Frontal cortex (tissue), 4 donors: ENCODE measurements around the gene IL13RA1. TPM values are rescaled to one million over a fixed set of nuclear protein-coding genes. Genes with fewer than 3 reads are reported as not detected.
"Not testable (repeated sequence)": the region's sequence is repeated elsewhere in the genome, so short reads cannot be mapped to it uniquely, and the experiment has no call there.

ENCODE experiments used
- DNase-seq, 2 donors: peaks; one replicate each; pipeline ENCODE4 v3.0.0; 2012; ENCODE audit warnings: low spot score in 2 of 2
- FAIRE-seq: peaks from 2 replicates; lab custom pipeline; 2012; peaks lifted over from hg19 to GRCh38; lab: Jason Lieb, UNC
- total RNA-seq: library from RNA; depleted of rRNA; stranded (reverse); fragments of >200 nt; gene quantifications from one replicate; pipeline ENCODE4 v1.2.3, GENCODE V29; 2014
- donor health status: control.
- donor health status: control.
- donor health status: control.

The IL13RA1 gene
- total RNA-seq, 1 donor from 2014 or later, result 2.9 TPM

DNA sequence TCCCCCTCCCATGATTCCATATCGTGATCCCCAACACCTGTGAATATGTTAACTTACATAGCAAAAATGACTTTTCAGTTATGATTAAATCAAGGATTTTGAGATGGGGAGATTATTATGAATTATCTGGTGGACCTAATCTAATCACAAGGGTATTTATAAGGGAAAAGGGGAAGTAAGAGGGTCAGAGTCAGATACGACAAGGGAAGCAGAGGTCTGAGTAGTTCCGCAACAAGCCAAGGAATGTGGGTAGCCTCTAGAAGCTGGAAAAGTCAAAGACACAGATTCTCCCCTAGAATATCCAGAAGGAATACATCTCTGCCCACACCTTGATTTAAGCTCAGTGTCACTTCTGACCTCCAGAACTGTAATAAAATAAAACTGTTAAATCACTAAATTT, 1.0 kb upstream of the IL13RA1 start:
- FAIRE-seq (no peak), DNase-seq (no peak)

DNA sequence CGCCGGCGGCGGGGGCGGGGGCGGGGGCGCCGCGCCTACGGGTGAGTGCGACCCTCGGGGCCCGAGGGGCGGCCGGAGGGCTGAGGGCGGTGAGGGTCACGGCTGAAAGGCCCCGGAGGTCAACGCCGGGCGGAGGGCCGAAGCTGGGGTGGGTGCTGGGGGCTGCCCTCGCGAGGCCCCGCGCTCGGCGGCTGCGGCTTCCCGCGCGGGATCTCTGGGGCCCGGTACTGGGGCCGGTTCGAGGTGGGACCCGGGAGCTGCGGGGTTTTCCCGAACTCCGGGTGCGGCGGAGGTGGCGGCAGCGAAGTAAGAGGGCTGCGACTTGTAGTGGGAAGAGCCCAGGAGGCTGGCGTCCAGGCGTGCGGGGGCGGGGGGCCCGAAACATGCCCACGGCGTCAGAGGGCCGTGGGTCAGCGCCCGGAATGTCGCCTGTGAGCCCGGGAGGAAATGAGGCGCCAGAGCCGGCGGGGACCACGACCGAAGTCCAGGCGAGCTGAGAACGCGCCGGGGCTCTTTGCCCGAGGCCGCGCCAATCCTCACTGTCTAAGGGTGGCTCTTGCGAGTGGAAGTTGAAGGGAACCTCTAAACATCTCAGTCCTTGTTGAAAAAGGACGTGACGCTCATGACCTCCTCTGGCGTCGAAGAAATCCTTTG, 407 bp downstream of the IL13RA1 start:
- DNase-seq, result peak in 1 of 2 donors; percentile 11
- no peak for FAIRE-seq

DNA sequence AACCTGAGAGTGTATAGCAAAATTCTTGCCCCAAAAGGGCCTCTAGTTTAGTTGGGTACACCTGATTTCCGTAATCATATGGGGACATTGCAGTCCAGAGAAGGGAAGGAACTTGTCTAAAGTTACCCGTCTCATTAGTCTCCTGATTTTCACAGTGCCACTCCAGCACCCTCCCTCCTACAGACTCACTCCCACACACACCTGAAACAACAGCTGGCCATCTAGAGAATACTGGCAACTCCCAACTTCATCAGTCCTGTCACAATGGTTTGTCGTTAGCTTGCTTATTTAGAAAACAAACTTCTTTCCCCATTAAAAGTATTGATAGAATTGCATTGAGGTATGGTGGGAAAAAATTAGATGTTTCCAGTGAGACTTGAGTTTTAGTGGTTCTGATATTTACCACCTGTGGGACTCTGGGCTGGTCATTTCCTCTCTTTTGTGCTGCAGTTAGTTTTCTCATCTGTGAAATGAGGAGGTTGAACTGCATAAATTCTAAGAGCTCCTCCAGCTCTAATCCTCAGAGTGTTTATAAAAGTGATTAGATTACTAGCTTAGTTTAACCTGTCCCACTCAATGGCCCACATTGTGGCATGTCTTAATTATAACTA, 1.7 kb downstream of the IL13RA1 start:
- no peak for DNase-seq
- FAIRE-seq, result no peak

DNA sequence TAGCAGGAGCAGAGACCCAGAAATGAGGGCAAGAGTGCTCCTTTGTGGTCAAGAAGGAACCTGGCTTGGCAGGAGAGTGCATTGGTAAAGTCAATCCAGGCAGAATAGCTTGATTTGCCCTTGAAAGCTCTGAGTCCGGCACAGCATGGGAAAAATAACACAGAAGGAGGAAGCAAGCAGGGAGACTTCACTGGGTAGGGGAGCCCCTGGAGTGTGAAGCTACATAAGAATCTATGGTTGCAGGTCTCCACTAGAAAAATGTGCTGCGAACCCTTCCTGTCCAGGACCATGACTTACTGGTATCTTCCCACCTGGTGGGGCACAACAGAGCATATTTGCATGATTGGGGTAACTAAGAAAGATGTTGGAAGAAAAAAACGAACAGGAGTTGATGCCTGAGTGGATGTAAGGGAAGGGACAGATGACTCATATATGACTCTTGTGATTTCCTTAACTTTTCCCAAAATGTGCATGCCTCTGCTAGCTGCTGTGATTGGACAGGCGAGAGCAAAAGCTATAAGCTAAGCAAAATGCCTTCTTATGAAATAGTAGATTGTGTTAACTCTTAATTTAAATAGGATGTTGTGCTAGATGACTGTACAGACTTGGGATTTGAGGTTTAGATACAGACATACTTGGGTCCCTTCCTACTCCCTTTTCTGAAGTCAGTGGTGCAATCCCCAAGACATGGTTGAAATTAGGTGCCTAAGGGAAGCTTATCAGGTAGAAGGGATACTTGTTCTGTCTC, 3.3 kb downstream of the IL13RA1 start:
- DNase-seq, result no peak
- no peak for FAIRE-seq

DNA sequence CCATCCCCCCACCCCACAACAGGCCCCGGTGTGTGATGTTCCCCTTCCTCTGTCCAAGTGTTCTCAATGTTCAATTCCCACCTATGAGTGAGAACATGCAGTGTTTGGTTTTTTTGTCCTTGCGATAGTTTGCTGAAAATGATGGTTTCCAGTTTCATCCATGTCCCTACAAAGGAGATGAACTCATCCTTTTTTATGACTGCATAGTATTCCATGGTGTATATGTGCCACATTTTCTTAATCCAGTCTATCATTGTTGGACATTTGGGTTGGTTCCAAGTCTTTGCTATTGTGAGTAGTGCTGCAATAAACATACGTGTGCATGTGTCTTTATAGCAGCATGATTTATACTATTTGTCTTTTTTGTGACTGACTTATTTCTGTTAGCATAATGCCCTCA, 5.1 kb downstream of the IL13RA1 start:
- FAIRE-seq, DNase-seq: not testable (repeated sequence)

DNA sequence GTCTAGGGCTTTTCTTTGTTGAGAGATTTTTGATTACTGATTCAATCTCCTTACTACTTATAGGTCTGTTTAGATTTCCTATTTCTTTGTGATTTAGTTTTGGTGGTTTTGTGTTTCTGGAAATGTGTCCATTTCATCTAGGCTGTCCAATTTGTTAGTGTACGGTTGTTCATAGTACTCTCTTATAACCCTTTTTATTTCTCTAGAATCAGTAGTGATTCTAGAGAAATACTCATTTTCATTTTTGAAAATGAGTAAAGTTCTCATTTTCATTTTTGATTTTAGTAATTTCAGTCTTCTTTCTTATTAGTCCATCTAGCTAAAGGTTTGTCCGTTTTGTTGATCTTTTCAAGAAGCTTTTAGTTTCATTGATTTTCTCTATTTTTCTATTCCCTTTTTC, 7.5 kb downstream of the IL13RA1 start:
- DNase-seq, result no peak
- FAIRE-seq, result no peak

DNA sequence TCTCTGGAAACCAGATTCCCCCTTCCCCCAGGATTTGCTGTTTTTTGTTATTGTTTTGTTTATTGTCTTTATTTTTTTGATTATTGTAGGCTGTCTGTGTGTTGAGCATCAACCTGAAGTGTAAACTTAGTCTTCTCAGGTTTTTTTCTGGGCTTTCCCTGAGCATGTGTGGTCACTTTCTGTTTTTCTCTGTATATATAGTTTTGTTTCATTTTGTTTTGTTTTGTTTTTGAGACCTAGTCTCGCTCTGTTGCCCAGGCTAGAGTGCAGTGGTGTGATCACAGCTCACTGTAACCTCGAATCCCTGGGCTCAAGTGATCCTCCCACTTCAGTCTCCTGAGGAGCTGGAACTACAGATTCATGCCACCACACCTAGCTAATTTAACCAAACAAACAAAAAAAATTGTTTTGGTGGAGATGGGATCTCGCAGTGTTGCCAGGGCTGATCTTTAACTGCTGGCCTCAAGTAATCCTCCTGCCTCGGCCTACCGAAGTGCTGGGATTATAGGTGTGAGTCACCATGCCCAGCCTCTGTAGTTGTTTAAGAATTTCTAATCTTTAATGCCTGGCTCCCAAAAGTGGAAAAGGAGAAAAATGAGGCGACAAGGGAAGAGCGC, 9.1 kb downstream of the IL13RA1 start:
- DNase-seq (no peak), FAIRE-seq (no peak)

DNA sequence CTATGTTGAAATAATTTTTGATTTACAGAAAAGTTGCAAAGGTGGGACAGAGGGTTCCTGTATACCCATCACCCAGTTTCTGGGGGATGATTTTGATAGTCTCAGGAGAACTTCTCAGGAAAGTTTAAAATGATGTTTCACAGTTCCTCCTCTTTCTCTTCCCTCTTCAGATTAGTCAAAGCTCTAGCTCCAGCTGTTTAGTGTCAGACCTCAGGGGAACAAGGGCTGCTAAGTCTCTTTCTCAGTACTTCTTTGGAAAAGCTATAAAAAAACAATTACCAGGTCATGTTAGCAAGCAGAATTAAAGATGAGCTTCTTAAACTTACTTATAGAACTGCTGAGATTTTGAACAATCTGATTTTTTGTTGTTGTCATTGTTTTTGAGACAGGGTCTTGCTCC, 12.2 kb downstream of the IL13RA1 start:
- DNase-seq, result no peak
- FAIRE-seq, result no peak

DNA sequence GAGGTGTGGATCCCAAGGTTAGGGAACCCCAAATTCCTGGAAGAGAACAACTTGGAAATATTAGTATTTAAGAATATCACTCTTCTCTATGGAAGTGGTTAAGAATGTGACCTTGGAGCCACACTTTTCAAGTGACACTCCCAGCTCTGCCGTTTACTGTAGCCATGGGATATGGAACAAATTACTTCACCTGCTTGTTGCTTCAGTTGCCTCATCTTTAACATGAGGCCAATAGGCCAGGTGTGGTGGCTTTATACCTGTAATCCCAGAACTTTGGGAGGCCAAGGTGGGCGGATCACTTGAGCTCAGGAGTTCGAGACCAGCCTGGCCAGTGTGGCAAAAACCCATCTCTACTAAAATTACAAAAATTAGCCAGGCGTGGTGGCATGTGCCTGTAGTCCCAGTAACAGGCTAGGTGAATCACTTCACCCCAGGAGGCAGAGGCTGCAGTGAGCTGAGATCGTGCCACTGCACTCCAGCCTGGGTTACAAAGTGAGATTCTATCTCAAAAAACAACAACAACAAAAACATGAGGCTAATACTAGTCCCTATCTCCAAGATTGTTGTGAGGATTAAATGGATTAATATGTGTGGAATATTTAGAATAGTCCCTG, 13.0 kb downstream of the IL13RA1 start:
- DNase-seq, result no peak
- FAIRE-seq, result no peak

DNA sequence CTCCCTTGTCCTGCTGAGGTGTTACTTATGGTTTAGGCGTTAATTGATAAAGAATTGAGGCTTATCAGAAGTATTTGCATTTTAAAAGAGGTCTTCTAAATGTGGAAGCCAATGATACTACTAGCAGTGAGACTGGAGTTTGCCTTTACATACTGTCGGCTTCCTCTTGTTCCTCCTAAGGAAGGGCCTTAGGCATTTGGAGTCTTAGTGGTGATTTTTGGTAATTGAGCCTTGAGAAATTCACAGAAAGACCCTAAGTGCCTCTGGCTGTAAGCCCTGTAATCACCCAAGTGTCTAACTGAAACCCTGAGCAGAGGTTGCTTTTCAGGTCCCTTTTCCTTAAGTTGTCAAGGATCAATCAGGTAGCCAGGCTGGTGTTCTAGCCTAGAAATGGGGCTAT, 14.8 kb downstream of the IL13RA1 start:
- FAIRE-seq (no peak), DNase-seq (no peak)

DNA sequence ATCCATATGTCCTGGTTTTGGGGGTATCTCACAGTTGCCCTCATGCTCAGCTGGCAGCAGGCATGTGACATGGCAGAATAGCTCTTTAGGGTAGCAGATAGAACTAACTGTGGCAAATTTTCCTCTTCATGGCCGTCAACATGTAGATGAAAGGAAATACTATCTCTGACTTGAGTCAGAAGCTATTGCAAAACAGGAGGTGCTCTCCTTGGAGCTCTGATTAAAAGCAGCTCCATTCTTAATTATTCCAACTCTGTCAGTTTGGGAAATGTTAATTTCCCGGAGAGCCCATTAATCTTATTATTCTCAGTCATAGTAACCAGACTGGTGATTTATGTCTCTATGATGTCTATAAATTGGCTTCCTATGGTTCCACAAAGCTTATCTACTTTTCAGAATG, 18.2 kb downstream of the IL13RA1 start:
- DNase-seq, result no peak
- FAIRE-seq, result no peak

DNA sequence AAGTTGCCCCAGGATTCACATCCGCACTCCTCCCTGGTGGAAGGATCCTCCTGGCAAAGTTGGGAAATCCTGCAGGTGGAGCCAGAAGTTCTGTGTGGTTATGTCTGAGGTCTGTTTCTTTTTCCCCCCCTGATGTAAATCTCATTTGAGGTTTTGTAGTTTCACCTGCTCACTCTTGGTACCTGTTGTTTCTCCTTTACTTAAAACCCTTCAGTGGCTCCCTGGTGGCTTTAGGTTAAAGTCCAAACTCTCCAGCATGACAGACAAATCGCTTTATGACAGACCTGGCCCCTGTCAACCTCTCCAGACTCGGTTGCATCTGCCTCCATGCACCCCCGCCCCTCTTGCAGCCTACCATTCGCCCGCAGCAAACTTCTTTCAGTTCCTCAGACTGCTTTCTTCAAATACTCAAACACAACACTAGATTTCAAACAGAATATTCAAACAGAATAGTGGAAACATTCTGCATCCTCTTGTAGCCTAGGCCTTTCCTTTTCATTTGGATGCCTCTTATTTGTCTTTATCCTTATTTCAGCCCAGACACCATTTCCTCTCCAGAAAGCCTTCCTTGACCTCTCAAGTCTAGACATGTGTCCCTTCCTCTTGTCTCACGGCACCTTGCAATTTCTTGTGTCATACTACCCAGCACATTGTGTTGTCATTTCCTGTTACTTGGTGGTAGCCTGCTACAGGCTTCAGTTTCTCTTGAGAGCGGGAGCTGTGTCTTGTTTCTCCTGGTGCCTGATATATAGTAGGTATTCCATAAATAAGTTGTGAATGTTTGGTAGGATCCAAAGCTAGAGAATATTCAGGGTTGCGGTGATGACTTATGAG, 24.8 kb downstream of the IL13RA1 start:
- FAIRE-seq, result no peak
- DNase-seq, result no peak

DNA sequence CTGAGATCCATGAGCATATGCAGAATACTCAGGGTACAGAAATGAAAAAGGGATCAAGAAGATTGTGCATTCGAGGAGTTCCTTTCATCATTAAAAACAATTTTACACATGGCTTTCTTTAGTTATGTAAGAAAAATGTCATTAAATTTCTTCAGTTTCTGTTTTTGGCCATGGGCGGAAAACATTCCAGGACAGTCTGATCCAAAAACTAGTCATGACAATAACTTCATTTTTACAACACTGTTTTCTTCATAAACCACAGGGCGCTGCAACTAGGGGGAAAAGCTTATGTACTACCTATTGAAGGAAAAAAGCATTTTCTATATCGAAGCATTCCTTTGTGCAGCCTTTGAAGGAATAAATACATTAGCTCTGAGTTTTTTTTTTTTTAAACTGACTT, 28.2 kb downstream of the IL13RA1 start:
- DNase-seq, result no peak
- FAIRE-seq, result no peak

DNA sequence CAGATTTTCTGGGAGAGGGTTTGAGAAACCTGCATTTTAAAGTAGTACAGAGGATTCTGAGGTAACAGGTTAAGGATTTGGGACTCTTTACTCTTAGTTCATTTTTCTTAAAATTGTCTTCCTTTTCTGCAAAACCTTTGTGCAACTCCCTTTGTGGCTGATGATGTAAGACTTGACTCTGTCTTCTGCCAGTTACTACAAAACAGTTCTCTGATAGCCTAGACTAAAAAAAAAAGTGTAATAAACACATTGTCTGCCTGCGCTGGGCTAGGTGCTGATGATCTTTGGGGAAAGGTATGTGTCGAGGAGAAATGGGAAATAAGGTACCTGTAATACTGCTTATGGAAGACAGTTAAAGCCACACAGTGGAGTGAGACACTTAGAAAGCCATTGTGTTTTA, 28.7 kb downstream of the IL13RA1 start:
- DNase-seq (no peak), FAIRE-seq (no peak)

DNA sequence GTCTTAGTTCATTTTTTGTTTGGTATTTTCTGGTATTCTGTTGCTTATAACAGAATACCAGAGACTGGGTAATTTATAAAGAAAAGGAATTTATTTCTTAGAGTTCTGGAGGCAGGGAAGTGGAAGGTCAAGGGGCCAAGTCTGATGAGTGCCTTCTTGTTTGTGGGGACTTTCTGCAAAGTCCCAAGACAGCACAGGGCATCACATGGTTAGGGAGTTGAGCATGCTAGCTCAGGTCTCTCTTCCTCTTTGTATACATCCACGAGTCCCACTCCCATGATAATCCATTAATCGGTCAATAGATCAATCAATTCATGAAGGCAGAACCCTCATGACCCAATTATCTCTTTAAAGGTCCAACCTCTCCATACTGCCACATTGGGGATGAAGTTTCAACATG, 31.1 kb downstream of the IL13RA1 start:
- DNase-seq, result no peak
- FAIRE-seq, result no peak

DNA sequence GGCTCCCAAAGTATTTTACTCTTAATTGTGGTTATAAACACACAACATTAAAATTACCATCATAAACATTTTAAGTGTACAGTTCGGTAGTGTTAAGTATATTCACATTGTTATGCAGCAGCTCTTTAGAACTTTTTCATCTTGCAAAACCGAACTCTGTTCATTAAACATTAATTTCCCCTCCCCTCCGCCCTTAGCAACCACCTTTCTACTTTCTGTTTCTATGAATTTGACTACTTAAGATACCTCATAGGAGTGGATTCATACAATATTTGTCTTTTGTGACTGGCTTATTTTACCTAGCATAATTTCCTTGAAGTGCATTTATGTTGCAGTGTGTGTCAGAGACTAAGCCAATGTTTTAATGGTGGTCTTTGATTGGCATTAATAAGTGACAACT, 32.6 kb downstream of the IL13RA1 start:
- FAIRE-seq (no peak), DNase-seq (no peak)

DNA sequence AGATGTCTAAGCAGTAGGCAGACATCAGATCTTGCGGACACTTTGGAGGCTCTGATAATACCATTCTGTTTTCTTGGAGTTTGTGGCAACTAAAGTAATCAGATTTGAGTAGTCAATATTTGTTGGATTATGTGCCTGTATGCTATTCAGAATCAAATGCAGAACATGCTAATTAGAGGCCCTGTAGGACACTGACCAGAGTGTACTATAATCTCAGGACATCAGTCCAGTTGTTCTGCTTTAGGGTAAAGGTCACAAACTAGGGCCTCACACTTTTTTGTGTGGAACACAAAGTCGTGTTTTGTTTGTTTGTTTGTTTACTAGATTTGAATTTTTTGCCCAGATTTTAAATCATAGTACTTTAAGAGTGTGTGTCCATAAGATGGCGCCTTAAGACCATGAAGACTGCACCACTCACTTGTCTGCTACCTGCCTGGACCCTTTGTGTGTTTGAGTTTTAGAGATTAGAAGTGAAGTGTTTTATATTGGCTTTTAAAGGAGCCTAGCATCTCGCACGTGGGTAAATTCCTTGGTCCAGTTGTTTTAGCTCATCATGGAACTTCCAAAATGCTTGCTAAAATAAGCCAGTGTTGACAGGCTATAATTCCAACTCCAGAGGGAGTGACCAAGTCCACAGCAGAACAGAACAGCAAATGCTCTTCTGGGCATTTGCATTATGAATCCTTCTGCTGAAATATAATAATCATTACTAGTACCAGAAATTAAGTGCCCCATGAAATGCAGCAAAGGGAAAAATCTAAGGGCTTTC, 34.7 kb downstream of the IL13RA1 start:
- FAIRE-seq (no peak), DNase-seq (no peak)

DNA sequence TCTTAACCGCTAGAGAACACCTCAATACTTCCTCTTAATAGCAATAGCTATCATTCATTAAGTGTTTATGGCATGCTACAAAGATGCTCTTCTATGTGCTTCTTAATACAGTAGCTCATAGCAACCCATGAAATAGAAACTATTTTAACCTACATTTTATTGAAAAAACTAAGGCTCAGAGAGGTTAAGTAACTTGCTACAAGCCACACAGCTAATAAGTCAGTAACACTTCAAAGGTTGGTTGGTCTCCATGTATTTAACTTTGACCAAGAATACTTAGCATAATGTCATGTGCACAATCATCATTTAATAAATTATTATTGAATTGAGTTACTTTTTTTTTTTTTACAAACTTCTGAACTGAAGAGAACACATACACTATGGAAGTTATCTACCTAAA, 36.1 kb downstream of the IL13RA1 start:
- DNase-seq (no peak), FAIRE-seq (no peak)

DNA sequence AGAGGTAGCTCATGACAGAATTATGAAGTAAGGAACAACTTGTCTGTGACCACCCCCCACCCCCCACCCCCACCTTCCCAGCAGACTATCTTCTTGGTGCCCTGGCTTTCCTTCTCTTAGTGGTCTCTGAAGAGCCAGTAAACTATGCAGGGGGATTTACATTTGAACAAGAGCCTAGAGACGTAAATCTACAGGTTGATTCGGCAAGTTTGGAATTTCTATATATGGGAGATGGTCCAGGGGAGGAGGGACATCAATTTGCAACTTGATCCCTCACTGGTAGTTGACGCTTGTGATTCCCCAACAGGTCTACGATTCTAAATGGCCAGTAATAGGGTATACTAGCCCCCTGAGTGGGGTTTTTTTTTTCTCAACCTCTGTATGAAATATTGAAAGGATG, 36.7 kb downstream of the IL13RA1 start:
- no peak for FAIRE-seq
- no peak for DNase-seq
